ENCODE data around the gene ANGPTL7.

Gene ANGPTL7

DNA sequence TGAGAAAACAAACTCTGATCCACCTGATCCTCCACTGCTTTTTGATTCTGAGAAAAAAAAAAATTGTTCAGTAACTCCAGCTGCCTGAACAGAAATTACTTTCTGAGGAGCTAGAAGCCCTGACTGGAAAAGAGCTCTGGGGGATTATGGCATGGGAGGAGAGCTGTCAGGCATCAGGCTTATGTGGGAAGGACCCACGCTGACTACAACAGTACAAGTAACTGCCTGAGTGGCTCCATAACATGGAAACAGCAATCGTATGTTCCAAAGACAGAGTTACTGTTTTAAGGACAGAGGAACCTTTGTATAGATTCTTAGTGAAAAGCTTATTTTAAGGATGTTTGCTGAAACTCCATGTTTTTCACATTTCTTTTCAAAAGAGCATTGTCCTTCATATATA is 1.2 kb upstream of the ANGPTL7 start:
- no peak overlapping the region for H3K4me3 ChIP-seq (ENCODE audit: low read depth, low read length)
- peaks cover 23% of the 10 kb centered on the region for H3K36me3 ChIP-seq (ENCODE audit: control insufficient read depth, insufficient read depth, low read length)

DNA sequence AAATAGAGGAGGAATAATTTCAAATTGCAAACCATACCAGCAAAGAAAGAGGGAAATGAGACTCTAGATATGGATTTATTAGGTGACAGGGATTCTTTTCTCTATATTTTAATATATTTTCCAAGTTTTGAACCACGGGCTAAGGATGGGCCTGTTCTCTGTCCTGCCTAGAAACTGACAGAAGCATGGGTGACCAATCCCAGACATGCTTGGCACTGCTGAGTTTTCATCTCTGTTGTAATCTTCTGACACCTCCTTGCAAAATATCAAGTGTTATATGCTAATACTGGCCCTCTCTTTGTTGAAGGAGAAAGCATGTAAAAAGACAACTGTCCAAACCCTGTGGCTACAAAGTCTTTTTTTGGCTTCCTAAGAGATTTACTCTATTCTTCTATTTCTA is 774 bp upstream of the ANGPTL7 start:
- H3K9ac ChIP-seq (ENCODE audit: low read depth, low read length), result no peak overlapping the region
- H3K27me3 ChIP-seq (ENCODE audit: control insufficient read depth, insufficient read depth, low read length), result no peaks in the 10 kb centered on the region
- peaks cover 26% of the 10 kb centered on the region for H3K36me3 ChIP-seq (ENCODE audit: control insufficient read depth, insufficient read depth, low read length)
- no peaks in the 10 kb centered on the region for H3K9me3 ChIP-seq (ENCODE audit: control insufficient read depth, insufficient read depth, low read length)
- H3K4me3 ChIP-seq (ENCODE audit: low read depth, low read length), result no peak overlapping the region
- H3K4me1 ChIP-seq (ENCODE audit: control insufficient read depth, insufficient read depth, low read length), result no peaks in the 10 kb centered on the region

More for the DNA sequence above, 1.2 kb upstream of the ANGPTL7 start:
- H3K9ac ChIP-seq (ENCODE audit: low read depth, low read length), result no peak overlapping the region
- no peaks in the 10 kb centered on the region for H3K27me3 ChIP-seq (ENCODE audit: control insufficient read depth, insufficient read depth, low read length)
- H3K9me3 ChIP-seq (ENCODE audit: control insufficient read depth, insufficient read depth, low read length), result no peaks in the 10 kb centered on the region
- no peaks in the 10 kb centered on the region for H3K4me1 ChIP-seq (ENCODE audit: control insufficient read depth, insufficient read depth, low read length)

DNA sequence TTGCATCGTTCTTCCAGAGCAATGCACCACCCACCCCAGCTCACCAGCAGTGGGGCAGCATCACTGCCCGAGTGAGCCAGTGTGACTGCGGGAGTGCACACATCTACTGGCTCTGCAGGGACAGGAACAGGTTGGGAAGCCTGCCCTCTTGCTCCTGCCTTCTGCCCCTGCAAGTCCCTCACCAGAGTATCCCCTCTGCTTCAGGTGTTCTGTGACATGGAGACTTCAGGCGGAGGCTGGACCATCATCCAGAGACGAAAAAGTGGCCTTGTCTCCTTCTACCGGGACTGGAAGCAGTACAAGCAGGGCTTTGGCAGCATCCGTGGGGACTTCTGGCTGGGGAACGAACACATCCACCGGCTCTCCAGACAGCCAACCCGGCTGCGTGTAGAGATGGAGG is 4.2 kb downstream of the ANGPTL7 start:
- Histone ChIP-seq H3K4me3 (ENCODE audit: low read depth, low read length) (no peak overlapping the region), H3K27me3 (ENCODE audit: control insufficient read depth, insufficient read depth, low read length) (no peaks in the 10 kb centered on the region), H3K36me3 (ENCODE audit: control insufficient read depth, insufficient read depth, low read length) (peaks cover 43% of the 10 kb centered on the region), H3K4me1 (ENCODE audit: control insufficient read depth, insufficient read depth, low read length) (no peaks in the 10 kb centered on the region), H3K9me3 (ENCODE audit: control insufficient read depth, insufficient read depth, low read length) (no peaks in the 10 kb centered on the region), H3K9ac (ENCODE audit: low read depth, low read length) (no peak overlapping the region)

DNA sequence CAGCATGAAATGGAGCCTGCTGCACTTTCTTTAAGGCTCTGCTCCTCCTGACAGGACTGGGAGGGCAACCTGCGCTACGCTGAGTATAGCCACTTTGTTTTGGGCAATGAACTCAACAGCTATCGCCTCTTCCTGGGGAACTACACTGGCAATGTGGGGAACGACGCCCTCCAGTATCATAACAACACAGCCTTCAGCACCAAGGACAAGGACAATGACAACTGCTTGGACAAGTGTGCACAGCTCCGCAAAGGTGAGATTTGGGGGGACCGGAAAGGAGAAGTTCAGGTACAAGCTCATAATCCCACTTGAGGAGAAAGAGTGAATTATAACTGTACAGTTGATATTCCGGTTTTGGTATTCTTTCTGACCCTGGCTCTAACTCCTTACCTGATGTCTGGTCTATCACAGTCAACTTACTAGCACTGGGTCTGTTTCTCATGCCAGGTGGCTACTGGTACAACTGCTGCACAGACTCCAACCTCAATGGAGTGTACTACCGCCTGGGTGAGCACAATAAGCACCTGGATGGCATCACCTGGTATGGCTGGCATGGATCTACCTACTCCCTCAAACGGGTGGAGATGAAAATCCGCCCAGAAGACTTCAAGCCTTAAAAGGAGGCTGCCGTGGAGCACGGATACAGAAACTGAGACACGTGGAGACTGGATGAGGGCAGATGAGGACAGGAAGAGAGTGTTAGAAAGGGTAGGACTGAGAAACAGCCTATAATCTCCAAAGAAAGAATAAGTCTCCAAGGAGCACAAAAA is 5.4 kb downstream of the ANGPTL7 start:
- H3K36me3 ChIP-seq (ENCODE audit: control insufficient read depth, insufficient read depth, low read length), result peaks cover 52% of the 10 kb centered on the region
- no peaks in the 10 kb centered on the region for H3K4me1 ChIP-seq (ENCODE audit: control insufficient read depth, insufficient read depth, low read length)
- H3K9me3 ChIP-seq (ENCODE audit: control insufficient read depth, insufficient read depth, low read length), result no peaks in the 10 kb centered on the region
- no peak overlapping the region for H3K9ac ChIP-seq (ENCODE audit: low read depth, low read length)
- no peaks in the 10 kb centered on the region for H3K27me3 ChIP-seq (ENCODE audit: control insufficient read depth, insufficient read depth, low read length)
- no peak overlapping the region for H3K4me3 ChIP-seq (ENCODE audit: low read depth, low read length)

DNA sequence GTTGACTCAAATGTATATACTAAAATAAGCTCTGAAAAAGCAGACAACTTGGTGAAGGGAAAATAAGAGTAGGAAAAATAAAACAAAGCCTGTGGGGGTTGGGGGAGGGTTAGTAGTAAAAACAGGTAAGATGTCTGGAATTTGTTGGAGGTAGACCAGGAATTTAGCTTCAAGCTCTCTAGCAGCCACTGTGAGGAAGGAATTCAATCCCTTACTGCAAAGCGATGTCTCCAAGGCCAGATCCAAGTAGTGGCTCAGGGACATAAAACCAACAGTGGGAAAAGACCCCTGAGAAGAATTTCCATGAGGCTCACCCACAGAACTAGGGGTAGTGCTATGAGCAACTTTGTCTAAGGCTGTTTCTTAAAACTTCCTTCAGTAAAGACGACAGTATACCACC is 7.8 kb downstream of the ANGPTL7 start:
- no peak overlapping the region for H3K4me3 ChIP-seq (ENCODE audit: low read depth, low read length)
- no peaks in the 10 kb centered on the region for H3K4me1 ChIP-seq (ENCODE audit: control insufficient read depth, insufficient read depth, low read length)
- no peaks in the 10 kb centered on the region for H3K9me3 ChIP-seq (ENCODE audit: control insufficient read depth, insufficient read depth, low read length)
- no peaks in the 10 kb centered on the region for H3K27me3 ChIP-seq (ENCODE audit: control insufficient read depth, insufficient read depth, low read length)
- peaks cover 41% of the 10 kb centered on the region for H3K36me3 ChIP-seq (ENCODE audit: control insufficient read depth, insufficient read depth, low read length)
- no peak overlapping the region for H3K9ac ChIP-seq (ENCODE audit: low read depth, low read length)

DNA sequence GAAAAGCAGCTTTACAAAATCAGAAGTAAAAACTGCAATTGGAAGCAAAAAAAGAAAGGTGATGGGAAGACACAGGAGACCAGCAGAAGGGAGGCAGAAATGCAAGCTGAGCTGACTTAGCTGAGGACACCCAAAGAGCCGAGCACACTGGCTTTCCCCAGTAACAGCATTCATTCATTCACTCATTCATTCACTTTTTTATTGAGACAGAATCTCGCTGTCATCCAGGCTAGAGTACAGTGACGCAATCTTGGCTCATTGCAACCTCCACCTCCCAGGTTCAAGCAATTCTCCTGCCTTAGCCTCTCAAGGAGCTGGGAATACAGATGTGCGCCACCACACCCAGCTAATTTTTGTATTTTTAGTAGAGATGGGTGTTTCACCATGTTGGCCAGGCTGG is 8.2 kb downstream of the ANGPTL7 start:
- Histone ChIP-seq H3K4me3 (ENCODE audit: low read depth, low read length) (no peak overlapping the region), H3K9ac (ENCODE audit: low read depth, low read length) (no peak overlapping the region), H3K27me3 (ENCODE audit: control insufficient read depth, insufficient read depth, low read length) (no peaks in the 10 kb centered on the region), H3K9me3 (ENCODE audit: control insufficient read depth, insufficient read depth, low read length) (no peaks in the 10 kb centered on the region), H3K4me1 (ENCODE audit: control insufficient read depth, insufficient read depth, low read length) (no peaks in the 10 kb centered on the region), H3K36me3 (ENCODE audit: control insufficient read depth, insufficient read depth, low read length) (peaks cover 40% of the 10 kb centered on the region)

DNA sequence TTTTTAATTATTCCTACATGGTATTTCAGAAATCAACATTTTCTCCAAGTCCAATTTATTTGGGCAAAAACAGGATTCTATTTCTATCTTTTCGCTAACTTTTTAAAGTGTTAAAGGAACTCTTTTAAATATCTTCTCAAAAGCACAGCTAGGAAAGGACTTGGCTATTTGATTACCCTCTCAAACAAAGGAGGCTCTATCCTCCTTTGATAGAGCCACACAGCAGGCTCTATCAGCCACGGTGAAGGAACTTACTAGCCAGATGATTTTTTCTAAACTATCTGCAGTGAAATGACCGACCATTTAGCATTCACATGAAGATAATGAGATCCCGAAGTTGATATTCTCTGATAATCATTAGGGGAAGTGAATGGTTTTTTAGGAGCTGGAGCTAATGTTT is 9.1 kb downstream of the ANGPTL7 start:
- Histone ChIP-seq H3K27me3 (ENCODE audit: control insufficient read depth, insufficient read depth, low read length) (no peaks in the 10 kb centered on the region), H3K4me3 (ENCODE audit: low read depth, low read length) (no peak overlapping the region), H3K4me1 (ENCODE audit: control insufficient read depth, insufficient read depth, low read length) (no peaks in the 10 kb centered on the region), H3K9me3 (ENCODE audit: control insufficient read depth, insufficient read depth, low read length) (no peaks in the 10 kb centered on the region), H3K9ac (ENCODE audit: low read depth, low read length) (no peak overlapping the region), H3K36me3 (ENCODE audit: control insufficient read depth, insufficient read depth, low read length) (peaks cover 35% of the 10 kb centered on the region)

DNA sequence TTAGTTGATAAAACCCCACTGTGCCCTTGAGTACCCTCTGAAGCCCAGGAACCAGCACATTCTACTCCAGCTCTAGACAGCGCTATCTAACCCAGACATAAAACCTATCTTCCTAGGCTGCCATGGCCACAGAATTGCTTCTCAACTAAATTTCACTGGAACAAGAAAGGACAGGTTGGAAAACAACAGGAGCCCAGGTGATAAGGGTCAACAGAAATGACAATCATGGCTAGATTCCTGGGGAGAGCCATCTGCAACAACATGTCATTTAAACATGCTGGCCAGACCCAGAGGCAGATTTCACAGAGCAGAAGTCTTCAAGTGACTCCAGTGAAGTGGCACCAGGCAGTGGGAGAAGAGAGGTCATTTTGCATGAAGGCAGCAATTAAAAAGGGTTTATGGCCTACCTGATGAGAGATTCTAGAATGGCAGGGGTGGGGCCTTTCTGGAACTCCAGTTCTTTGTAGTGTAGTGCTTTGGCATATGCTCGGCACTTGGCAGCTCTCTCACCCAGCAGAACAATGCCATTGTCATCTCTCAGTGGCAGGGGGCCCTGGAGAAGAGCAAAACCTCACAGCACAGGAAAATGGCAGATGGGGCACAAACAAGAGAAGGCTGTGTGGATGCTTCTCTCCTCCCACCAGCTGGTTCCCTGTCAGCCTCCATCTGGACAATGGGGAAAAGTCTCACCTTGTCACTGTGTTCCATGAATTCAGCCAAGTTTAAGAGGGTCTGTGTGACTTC is 9.9 kb downstream of the ANGPTL7 start:
- no peaks in the 10 kb centered on the region for H3K4me1 ChIP-seq (ENCODE audit: control insufficient read depth, insufficient read depth, low read length)
- no peaks in the 10 kb centered on the region for H3K27me3 ChIP-seq (ENCODE audit: control insufficient read depth, insufficient read depth, low read length)
- H3K36me3 ChIP-seq (ENCODE audit: control insufficient read depth, insufficient read depth, low read length), result peaks cover 36% of the 10 kb centered on the region
- H3K4me3 ChIP-seq (ENCODE audit: low read depth, low read length), result no peak overlapping the region
- H3K9me3 ChIP-seq (ENCODE audit: control insufficient read depth, insufficient read depth, low read length), result no peaks in the 10 kb centered on the region
- no peak overlapping the region for H3K9ac ChIP-seq (ENCODE audit: low read depth, low read length)

DNA sequence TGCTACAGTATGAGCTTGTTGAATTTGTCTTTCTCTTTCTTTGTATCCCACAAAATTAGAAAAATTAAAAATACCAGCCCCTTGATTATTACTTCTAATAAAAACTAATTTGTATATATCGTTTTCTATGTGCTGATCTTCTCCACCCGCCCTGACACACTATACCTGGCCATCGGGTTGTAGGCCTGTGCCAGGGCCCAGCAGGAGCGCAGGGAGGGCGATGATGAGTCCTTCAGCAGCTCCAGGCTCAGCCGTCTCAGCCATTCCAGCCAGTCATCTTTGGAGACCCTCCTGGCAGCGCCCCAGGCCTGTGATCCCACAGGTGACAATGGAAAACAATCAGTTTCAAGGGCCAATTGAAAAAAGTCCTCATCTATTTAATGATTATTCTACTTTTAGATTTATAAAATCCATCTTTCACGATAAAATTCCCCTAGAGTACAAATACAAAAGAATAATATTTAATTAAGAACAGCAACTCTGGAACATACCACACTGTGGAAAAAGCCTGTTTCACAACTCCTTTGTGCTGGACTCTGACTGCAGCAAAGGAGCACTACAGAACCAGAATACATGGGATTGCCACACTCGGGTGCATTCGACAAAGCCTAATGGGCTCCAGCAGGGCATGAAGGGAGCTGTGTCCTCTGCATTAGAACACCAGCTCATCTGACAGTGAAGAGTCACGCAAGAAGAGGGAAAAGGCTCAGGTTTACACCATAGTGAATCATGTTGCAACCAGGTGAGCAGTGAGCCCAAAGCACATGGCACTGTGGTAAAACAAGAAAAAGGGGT is 15.4 kb downstream of the ANGPTL7 start:
- Histone ChIP-seq H3K36me3 (ENCODE audit: control insufficient read depth, insufficient read depth, low read length) (peaks cover 36% of the 10 kb centered on the region), H3K4me3 (ENCODE audit: low read depth, low read length) (no peak overlapping the region), H3K27me3 (ENCODE audit: control insufficient read depth, insufficient read depth, low read length) (no peaks in the 10 kb centered on the region), H3K9me3 (ENCODE audit: control insufficient read depth, insufficient read depth, low read length) (no peaks in the 10 kb centered on the region), H3K4me1 (ENCODE audit: control insufficient read depth, insufficient read depth, low read length) (no peaks in the 10 kb centered on the region), H3K9ac (ENCODE audit: low read depth, low read length) (no peak overlapping the region)

DNA sequence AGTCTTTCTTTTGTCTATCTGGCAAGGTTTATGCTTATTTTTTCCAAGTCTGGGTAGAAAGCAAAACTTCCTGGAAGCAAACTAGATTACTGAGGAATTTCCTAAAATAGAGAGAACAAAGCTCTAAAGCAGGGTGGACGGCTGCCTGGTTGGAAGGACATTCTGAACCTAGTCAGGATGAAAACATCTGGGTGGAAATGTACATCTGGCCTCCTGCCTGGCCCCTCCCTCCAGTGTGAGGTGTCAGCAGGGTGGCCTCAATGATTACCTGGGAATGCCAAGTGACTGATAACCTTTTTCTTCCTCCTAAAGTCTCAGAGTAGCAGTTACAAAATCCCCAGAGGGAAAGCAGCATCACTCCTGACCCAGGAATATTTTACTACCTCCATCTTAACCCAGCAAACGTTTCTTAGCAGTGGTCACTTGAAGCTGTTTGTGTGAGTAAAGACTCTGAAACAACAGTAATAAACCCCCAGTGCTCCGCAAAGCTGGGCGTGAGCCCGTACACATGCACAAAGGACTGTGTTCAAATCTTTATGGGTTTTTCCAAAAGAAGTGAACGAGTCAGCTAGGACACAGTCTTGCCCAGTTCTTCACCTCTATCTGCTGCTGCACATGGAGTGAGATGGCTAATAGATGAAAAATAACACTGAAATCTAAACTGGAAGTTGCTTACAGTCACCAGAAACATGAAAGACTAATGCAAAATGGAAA is 18.9 kb downstream of the ANGPTL7 start:
- no peak overlapping the region for H3K9ac ChIP-seq (ENCODE audit: low read depth, low read length)
- no peak overlapping the region for H3K4me3 ChIP-seq (ENCODE audit: low read depth, low read length)
- H3K9me3 ChIP-seq (ENCODE audit: control insufficient read depth, insufficient read depth, low read length), result no peaks in the 10 kb centered on the region
- H3K27me3 ChIP-seq (ENCODE audit: control insufficient read depth, insufficient read depth, low read length), result no peaks in the 10 kb centered on the region
- no peaks in the 10 kb centered on the region for H3K4me1 ChIP-seq (ENCODE audit: control insufficient read depth, insufficient read depth, low read length)
- peaks cover 53% of the 10 kb centered on the region for H3K36me3 ChIP-seq (ENCODE audit: control insufficient read depth, insufficient read depth, low read length)

DNA sequence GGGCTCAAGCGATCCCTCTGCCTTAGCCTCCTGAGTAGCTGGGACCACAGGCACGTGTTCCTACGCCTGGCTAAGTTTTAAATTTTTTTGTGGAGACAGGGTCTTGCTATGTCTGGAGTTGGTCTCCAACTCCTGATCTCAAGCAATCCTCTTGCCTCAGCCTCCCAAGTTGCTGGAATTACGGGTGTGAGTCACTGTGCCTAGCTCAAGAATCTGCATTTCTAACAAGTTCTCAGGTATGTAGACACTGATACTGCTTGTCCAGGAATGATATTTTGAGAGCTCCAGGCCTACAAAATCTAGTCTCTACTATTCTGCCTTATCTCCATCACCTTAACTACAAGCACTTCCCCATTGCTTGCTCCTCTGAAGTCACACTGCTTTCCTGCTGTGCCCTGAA is 22.3 kb downstream of the ANGPTL7 start:
- H3K4me1 ChIP-seq (ENCODE audit: control insufficient read depth, insufficient read depth, low read length), result no peaks in the 10 kb centered on the region
- no peaks in the 10 kb centered on the region for H3K27me3 ChIP-seq (ENCODE audit: control insufficient read depth, insufficient read depth, low read length)
- H3K4me3 ChIP-seq (ENCODE audit: low read depth, low read length), result no peak overlapping the region
- H3K9ac ChIP-seq (ENCODE audit: low read depth, low read length), result no peak overlapping the region
- H3K36me3 ChIP-seq (ENCODE audit: control insufficient read depth, insufficient read depth, low read length), result peaks cover 48% of the 10 kb centered on the region
- H3K9me3 ChIP-seq (ENCODE audit: control insufficient read depth, insufficient read depth, low read length), result no peaks in the 10 kb centered on the region

All from iPS-15b (cell line).